Pulmonary artery endothelial cell (primary cell): Measurements from ENCODE around the gene RAB11A. TPM values are rescaled to one million over a fixed set of nuclear protein-coding genes. Genes with fewer than 3 reads are reported as not detected.
"Not testable (repeated sequence)": the region's sequence is repeated elsewhere in the genome, so short reads cannot be mapped to it uniquely, and the experiment has no call there.

Source experiments
- DNase-seq: peaks from one replicate; pipeline ENCODE4 v3.0.0-alpha.2; 2011; ENCODE audit warnings: low read depth, low spot score
- total RNA-seq: library from RNA; depleted of rRNA; stranded (reverse); fragments of >200 nt; gene quantifications from 2 replicates; pipeline ENCODE4 v1.2.3, GENCODE V29; 2014

RAB11A gene
- total RNA-seq, 1 donor from 2014 or later, result 338 TPM

GRCh38 chr15:65841121-65841930 is 28.0 kb upstream of the RAB11A start:
- DNase-seq, result peak; percentile 43

- no peak for DNase-seq
Observed at GRCh38 chr15:65845826-65846519, 23.3 kb upstream of the RAB11A start.

GRCh38 chr15:65847989-65848388 is 21.3 kb upstream of the RAB11A start:
- no peak for DNase-seq

GRCh38 chr15:65851981-65852380 is 17.3 kb upstream of the RAB11A start:
- DNase-seq, result no peak

- no peak for DNase-seq
Observed at GRCh38 chr15:65856821-65857455, 12.4 kb upstream of the RAB11A start.

- no peak for DNase-seq
Observed at GRCh38 chr15:65857718-65858402, 11.4 kb upstream of the RAB11A start.

GRCh38 chr15:65862682-65863081 is 6.6 kb upstream of the RAB11A start:
- DNase-seq, result no peak

GRCh38 chr15:65863106-65863505 is 6.2 kb upstream of the RAB11A start:
- no peak for DNase-seq

GRCh38 chr15:65867244-65867643 is 2.0 kb upstream of the RAB11A start:
- no peak for DNase-seq

GRCh38 chr15:65867933-65868332 is 1.4 kb upstream of the RAB11A start:
- not testable (repeated sequence) for DNase-seq

- no peak for DNase-seq
Observed at GRCh38 chr15:65868546-65869125, 655 bp upstream of the RAB11A start.

- peak; percentile 63 for DNase-seq
Observed at GRCh38 chr15:65869954-65870871, 922 bp downstream of the RAB11A start.

GRCh38 chr15:65870889-65871533 is 1.7 kb downstream of the RAB11A start:
- no peak for DNase-seq

- DNase-seq, result not testable (repeated sequence)
Observed at GRCh38 chr15:65871886-65872285, 2.6 kb downstream of the RAB11A start.

- not testable (repeated sequence) for DNase-seq
Observed at GRCh38 chr15:65872596-65872995, 3.3 kb downstream of the RAB11A start.

GRCh38 chr15:65873256-65873655 is 4.0 kb downstream of the RAB11A start:
- no peak for DNase-seq

GRCh38 chr15:65875458-65875857 is 6.2 kb downstream of the RAB11A start:
- DNase-seq, result no peak

- DNase-seq, result no peak
Observed at GRCh38 chr15:65877749-65878148, 8.5 kb downstream of the RAB11A start.

GRCh38 chr15:65881766-65882434 is 12.6 kb downstream of the RAB11A start:
- peak; percentile 56 for DNase-seq
